ENCODE data around the gene NRK.
"Not testable (repeated sequence)": the region's sequence is repeated elsewhere in the genome, so short reads cannot be mapped to it uniquely, and the experiment has no call there.

NRK gene

DNA sequence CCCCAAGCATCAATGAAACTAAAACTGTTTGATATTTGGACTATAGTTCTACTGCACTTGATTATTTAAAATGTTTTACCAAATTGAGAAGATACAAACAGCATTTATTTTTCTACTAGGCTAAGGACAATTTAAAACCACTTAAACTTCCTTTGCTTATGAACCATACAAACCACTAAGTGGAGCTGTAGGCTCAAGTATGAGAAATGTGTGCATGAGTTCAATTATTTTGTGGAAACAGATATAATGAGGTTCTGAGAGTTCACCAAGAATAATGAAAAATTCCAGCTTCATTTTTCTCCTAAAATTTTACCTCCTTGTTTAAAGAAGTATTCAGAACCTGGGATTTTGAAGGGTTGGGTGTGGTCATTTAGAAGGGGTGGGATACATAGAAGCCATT, 153.0 kb downstream of the NRK start:
- no peaks in the 10 kb centered on the region for H3K36me3 Mint-ChIP-seq

DNA sequence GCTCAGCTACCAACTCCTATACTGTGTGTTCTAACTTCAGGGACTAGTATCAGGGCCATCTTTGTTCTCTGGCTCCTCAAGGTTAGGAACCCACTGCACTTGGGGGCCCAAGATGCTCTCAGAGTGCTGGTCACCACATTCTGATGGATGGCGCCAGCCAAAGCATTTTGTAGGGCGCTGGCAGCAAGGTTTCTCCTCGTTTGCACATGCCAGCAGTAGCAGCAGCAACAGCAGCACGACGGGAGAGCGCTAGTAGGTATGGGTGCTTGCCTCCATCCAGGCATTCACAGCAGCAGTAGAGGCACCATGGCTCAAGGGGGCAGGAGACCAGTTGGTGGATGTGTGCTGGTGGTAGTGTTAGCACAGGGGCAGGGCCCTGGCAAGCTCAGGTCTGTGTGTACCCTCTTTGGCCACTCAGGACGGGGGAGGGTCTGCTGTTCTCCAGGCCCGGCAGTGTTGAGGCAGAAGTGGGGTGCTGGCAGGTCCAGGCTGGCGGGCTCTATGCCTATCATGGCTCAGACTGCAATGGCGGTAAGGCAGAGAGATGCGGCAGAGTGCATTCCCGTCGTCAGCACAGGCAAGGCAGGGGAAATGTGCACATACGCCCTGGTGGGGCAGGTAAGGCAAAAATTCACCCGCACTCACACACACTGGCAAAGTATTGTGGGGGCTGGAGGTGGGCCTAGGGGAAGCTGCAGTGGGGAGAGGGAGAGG, 159.6 kb downstream of the NRK start:
- no peak overlapping the region for H3K27ac Mint-ChIP-seq
- no peak for ATAC-seq (ENCODE audit: low read depth)
- peaks cover 2% of the 10 kb centered on the region for H3K9me3 Mint-ChIP-seq
- no peak for DNase-seq (ENCODE audit: low spot score in 2 of 2)
- no peaks in the 10 kb centered on the region for H3K4me1 Mint-ChIP-seq
- no peak overlapping the region for H3K4me3 Mint-ChIP-seq
- no peaks in the 10 kb centered on the region for H3K36me3 Mint-ChIP-seq
- H3K27me3 Mint-ChIP-seq: no peaks in the 10 kb centered on the region

More for the DNA sequence above, 153.0 kb downstream of the NRK start:
- peaks cover 3% of the 10 kb centered on the region for H3K9me3 Mint-ChIP-seq
- no peak overlapping the region for H3K4me3 Mint-ChIP-seq
- no peaks in the 10 kb centered on the region for H3K4me1 Mint-ChIP-seq
- no peak for ATAC-seq (ENCODE audit: low read depth)
- H3K27ac Mint-ChIP-seq: no peak overlapping the region
- no peaks in the 10 kb centered on the region for H3K27me3 Mint-ChIP-seq
- DNase-seq (ENCODE audit: low spot score in 2 of 2): no peak

DNA sequence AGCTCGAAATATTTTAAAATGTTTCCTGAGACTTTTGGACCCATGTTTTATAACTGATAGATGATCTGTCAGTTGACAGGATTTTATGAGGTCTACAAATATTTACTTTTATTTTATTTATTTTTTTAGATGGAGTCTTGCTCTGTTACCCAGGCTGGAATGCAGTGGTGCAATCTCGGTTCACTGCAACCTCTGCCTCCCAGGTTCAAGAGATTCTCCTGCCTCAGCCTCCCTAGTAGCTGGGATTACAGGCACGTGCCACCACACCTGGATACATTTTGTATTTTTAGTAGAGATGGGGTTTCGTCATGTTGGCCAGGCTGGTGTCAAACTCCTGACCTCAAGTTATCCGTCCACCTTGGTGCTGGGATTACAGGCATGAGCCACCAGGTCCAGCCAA, 166.1 kb downstream of the NRK start:
- not testable (repeated sequence) for DNase-seq (ENCODE audit: low spot score in 2 of 2); H3K4me3 Mint-ChIP-seq; H3K9me3 Mint-ChIP-seq; ATAC-seq (ENCODE audit: low read depth); H3K27ac Mint-ChIP-seq; H3K4me1 Mint-ChIP-seq; H3K27me3 Mint-ChIP-seq; H3K36me3 Mint-ChIP-seq

DNA sequence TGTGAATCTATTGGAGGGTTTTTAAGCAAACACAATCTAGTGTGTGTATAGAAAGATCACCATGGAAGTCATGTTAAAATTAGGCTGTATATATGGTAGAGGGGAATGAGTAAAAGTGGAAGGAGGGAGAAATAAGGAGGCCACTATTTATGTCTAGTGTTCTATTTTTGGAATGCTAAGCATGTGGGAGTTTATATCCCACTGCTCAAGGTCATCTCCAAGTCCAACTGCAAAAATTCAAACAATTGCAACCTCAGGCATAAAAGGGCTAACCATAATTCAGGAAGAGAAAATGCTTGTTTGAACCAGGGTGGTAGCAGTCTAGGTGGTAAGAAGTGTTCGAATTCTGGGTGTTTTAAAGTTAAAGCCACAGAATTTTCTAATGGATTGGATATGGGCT, 177.0 kb downstream of the NRK start:
- Mint-ChIP-seq H3K4me3 (no peak overlapping the region), H3K4me1 (no peaks in the 10 kb centered on the region), H3K27me3 (no peaks in the 10 kb centered on the region), H3K9me3 (no peaks in the 10 kb centered on the region), H3K36me3 (no peaks in the 10 kb centered on the region), H3K27ac (no peak overlapping the region)
- no peak for DNase-seq (ENCODE audit: low spot score in 2 of 2)
- ATAC-seq (ENCODE audit: low read depth): no peak

DNA sequence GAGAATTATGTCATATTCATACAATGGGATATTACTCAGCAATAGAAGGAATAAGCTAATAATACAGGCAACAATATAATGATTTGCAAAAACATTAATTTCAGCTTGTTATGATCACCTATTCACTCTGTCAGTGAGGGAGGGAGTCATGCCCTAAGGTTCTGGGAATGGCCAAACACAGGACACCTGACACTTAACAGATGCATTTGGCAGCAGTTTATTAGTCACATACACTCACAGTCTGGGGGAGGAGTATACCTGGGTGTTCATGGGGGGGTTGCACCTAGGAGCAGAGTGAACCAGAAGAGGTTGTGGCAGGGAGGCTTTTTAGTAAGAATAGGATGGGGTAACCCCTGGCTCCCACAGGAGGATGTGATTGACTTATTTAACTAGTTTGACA, 177.9 kb downstream of the NRK start:
- H3K27me3 Mint-ChIP-seq: no peaks in the 10 kb centered on the region
- no peaks in the 10 kb centered on the region for H3K9me3 Mint-ChIP-seq
- no peaks in the 10 kb centered on the region for H3K4me1 Mint-ChIP-seq
- H3K27ac Mint-ChIP-seq: no peak overlapping the region
- ATAC-seq (ENCODE audit: low read depth) (no peak), DNase-seq (ENCODE audit: low spot score in 2 of 2) (no peak)
- H3K36me3 Mint-ChIP-seq: no peaks in the 10 kb centered on the region
- no peak overlapping the region for H3K4me3 Mint-ChIP-seq

DNA sequence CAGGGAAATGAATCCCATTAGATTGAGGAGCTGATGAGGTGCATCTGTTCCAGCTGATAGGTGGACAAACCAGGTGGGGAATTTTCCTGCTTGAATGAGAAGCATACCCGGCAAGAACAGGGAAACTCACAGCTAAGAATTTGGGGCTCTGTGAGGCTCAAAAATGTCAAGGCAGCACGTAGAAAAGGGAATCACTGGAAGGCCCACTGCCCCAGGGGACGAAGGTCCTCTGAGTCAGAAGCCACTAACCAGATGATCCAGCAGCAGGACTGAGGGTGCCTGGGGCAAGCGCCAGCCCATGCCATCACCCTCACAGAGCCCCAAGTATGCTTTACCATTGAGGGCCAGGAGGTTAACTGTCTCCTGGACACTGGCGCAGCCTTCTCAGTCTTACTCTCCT, 178.3 kb downstream of the NRK start:
- H3K4me1 Mint-ChIP-seq; H3K27ac Mint-ChIP-seq; DNase-seq (ENCODE audit: low spot score in 2 of 2); H3K36me3 Mint-ChIP-seq; H3K4me3 Mint-ChIP-seq; H3K27me3 Mint-ChIP-seq; ATAC-seq (ENCODE audit: low read depth); H3K9me3 Mint-ChIP-seq: not testable (repeated sequence)

DNA sequence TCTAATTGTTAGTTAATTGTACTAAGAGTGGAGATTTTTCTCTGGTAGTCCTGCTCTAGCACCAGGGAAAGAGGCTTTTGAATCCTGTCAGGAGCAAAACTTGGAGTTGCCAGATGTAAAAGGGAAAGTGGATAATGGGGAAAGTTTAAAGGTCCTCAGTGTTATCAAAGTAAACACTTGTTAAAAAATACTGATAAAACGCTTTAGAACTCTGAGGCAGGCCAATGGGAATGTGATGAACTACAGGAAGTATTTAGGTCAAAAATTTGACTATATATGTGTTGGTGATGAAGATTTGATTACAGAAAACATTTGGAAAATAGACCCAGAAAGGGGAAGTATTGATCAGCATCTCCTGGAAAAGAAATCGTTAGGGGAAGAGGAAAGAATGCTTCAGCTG, 183.3 kb downstream of the NRK start:
- Mint-ChIP-seq H3K9me3 (no peaks in the 10 kb centered on the region), H3K36me3 (no peaks in the 10 kb centered on the region), H3K27me3 (no peaks in the 10 kb centered on the region), H3K4me1 (no peaks in the 10 kb centered on the region), H3K4me3 (no peak overlapping the region), H3K27ac (no peak overlapping the region)
- ATAC-seq (ENCODE audit: low read depth): no peak
- no peak for DNase-seq (ENCODE audit: low spot score in 2 of 2)

DNA sequence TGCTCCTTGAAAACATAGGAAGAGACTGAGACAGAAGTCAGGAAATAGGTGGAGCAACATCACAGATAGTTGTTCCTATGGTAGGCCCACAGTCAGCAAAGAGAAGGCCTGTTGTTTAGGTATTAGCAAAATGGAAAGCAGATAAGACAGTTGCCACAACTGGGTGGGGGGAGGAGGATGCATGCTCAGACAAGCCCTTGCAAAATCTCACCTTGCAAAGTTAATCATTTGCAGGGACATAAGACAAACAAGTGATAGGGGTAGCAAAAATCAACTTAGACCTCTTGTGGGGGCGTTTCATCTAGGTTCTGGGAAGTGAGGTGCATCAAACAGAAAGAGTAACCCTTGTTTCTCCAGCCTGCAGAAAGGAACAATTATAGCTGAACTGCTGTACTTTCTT, 185.5 kb downstream of the NRK start:
- Mint-ChIP-seq H3K27ac (no peak overlapping the region), H3K4me3 (no peak overlapping the region), H3K27me3 (no peaks in the 10 kb centered on the region), H3K4me1 (no peaks in the 10 kb centered on the region), H3K9me3 (no peaks in the 10 kb centered on the region), H3K36me3 (no peaks in the 10 kb centered on the region)
- ATAC-seq (ENCODE audit: low read depth) (no peak), DNase-seq (ENCODE audit: low spot score in 2 of 2) (no peak)
